Activated CD8-positive, alpha-beta T cell treated with anti-CD3 and anti-CD28 coated beads, Interleukin-2, amount 10 ng/mL, durations not matched to agents 7 days and 5 days (primary cell): Measurements from ENCODE around the gene NNT. TPM values are rescaled to one million over a fixed set of nuclear protein-coding genes. Genes with fewer than 3 reads are reported as not detected.
"Not testable (repeated sequence)": the region's sequence is repeated elsewhere in the genome, so short reads cannot be mapped to it uniquely, and the experiment has no call there.

Experiments used
- ATAC-seq: fragments of 150-1000 bp; cut with Tn5 transposase; one replicate; pipeline ENCODE4 v1.10.0; 2021; ENCODE audit warnings: moderate library complexity
- CTCF ChIA-PET: fragments of 350-600 bp; sonication (Branson Sonifier 250); formaldehyde crosslinking; loops from one replicate; lab custom pipeline; 2021; ENCODE audit warnings: antibody characterized with exemption; lab: Charles Lee
- POLR2A ChIA-PET: fragments of 350-600 bp; sonication (Branson Sonifier 250); formaldehyde crosslinking; loops from one replicate; lab custom pipeline; 2021; ENCODE audit warnings: antibody characterized with exemption; lab: Charles Lee
- DNase-seq: peaks from one replicate; pipeline ENCODE4 v3.0.0-alpha.2; 2020
- H3K27ac Mint-ChIP-seq: one replicate; pipeline ENCODE4 v1.8.0; 2021; ENCODE audit warnings: mild to moderate bottlenecking, mixed read lengths
- H3K27me3 Mint-ChIP-seq: one replicate; pipeline ENCODE4 v1.8.0; 2021; ENCODE audit warnings: low read depth, mixed read lengths
- H3K36me3 Mint-ChIP-seq: one replicate; pipeline ENCODE4 v1.8.0; 2021; ENCODE audit warnings: low read depth, mixed read lengths
- H3K4me1 Mint-ChIP-seq: one replicate; pipeline ENCODE4 v1.8.0; 2021; ENCODE audit warnings: low read depth, mixed read lengths
- H3K4me3 Mint-ChIP-seq: one replicate; pipeline ENCODE4 v1.8.0; 2021; ENCODE audit warnings: mild to moderate bottlenecking, mixed read lengths
- H3K9me3 Mint-ChIP-seq: one replicate; pipeline ENCODE4 v1.8.0; 2022; ENCODE audit warnings: mixed read lengths; ENCODE audit not compliant: insufficient read depth
- total RNA-seq, 2 experiments: library from RNA; stranded (reverse); gene quantifications; one replicate each; pipeline ENCODE4 v1.2.3, GENCODE V29; 2021

NNT gene
- 100 to 1,000 TPM; 103 to 104 TPM for total RNA-seq

GRCh38 chr5:43602461-43603343 lies at the start of gene NNT:
TSS of gene NNT (plus strand) at chr5:43603180. CDS start at chr5:43609196, 6,016 bp downstream.
- Mint-ChIP-seq H3K4me1 (peaks cover 51% of the 10 kb centered on the region), H3K4me3 (peak within 1 kb of the TSS; percentile 92), H3K27me3 (no peaks in the 10 kb centered on the region), H3K36me3 (peaks cover 37% of the 10 kb centered on the region), H3K27ac (peak within 1 kb of the TSS; percentile 90), H3K9me3 (no peaks in the 10 kb centered on the region)
- POLR2A ChIA-PET: interaction anchor here (0.6 to 2.7 kb wide), 10 partner anchors 9 to 652 kb away, joined by 3 to 37 read pairs (median 3); partner anchors contain the start of genes C5orf34 and TMEM267
- DNase-seq (peak; percentile 84), ATAC-seq (peak; percentile 92)
- CTCF ChIA-PET: interaction anchor here (0.9 to 1.7 kb wide), 7 partner anchors 11 to 213 kb away, joined by 3 to 11 read pairs (median 4); partner anchors contain the start of genes C5orf34 and TMEM267

GRCh38 chr5:43553381-43553780 lies 49.6 kb upstream of the NNT start:
- H3K27me3 Mint-ChIP-seq: no peaks in the 10 kb centered on the region
- POLR2A ChIA-PET: interaction anchor here (1.8 to 5.6 kb wide), 2 partner anchors 10 to 69 kb away, joined by 5 to 39 read pairs; partner anchors contain the start of gene TMEM267
- CTCF ChIA-PET: interaction anchor here (3.7 to 3.8 kb wide), 2 partner anchors 10 to 69 kb away, joined by 22 to 26 read pairs; partner anchors contain the start of gene TMEM267
- H3K4me3 Mint-ChIP-seq: no peak overlapping the region
- no peak for DNase-seq
- no peak overlapping the region for H3K27ac Mint-ChIP-seq
- H3K4me1 Mint-ChIP-seq: peaks cover 17% of the 10 kb centered on the region
- H3K36me3 Mint-ChIP-seq: peaks cover 15% of the 10 kb centered on the region
- ATAC-seq: no peak
- no peaks in the 10 kb centered on the region for H3K9me3 Mint-ChIP-seq

- H3K27me3 Mint-ChIP-seq: peaks cover 1% of the 10 kb centered on the region
- no peaks in the 10 kb centered on the region for H3K9me3 Mint-ChIP-seq
- H3K4me1 Mint-ChIP-seq: peaks cover 17% of the 10 kb centered on the region
- no peak overlapping the region for H3K4me3 Mint-ChIP-seq
- ChIA-PET POLR2A (interaction anchor here (0.6 to 5.6 kb wide), 5 partner anchors 44 to 604 kb away, joined by 3 to 39 read pairs (median 3); partner anchors contain the start of genes NNT and TMEM267), CTCF (interaction anchor here (1.0 to 3.8 kb wide), 9 partner anchors 11 to 129 kb away, joined by 3 to 26 read pairs (median 4); partner anchors contain the start of genes C5orf34 and TMEM267)
- DNase-seq: no peak
- peaks cover 10% of the 10 kb centered on the region for H3K36me3 Mint-ChIP-seq
- no peak overlapping the region for H3K27ac Mint-ChIP-seq
- no peak for ATAC-seq
Measured at GRCh38 chr5:43554497-43554896, 48.5 kb upstream of the NNT start.

DNA sequence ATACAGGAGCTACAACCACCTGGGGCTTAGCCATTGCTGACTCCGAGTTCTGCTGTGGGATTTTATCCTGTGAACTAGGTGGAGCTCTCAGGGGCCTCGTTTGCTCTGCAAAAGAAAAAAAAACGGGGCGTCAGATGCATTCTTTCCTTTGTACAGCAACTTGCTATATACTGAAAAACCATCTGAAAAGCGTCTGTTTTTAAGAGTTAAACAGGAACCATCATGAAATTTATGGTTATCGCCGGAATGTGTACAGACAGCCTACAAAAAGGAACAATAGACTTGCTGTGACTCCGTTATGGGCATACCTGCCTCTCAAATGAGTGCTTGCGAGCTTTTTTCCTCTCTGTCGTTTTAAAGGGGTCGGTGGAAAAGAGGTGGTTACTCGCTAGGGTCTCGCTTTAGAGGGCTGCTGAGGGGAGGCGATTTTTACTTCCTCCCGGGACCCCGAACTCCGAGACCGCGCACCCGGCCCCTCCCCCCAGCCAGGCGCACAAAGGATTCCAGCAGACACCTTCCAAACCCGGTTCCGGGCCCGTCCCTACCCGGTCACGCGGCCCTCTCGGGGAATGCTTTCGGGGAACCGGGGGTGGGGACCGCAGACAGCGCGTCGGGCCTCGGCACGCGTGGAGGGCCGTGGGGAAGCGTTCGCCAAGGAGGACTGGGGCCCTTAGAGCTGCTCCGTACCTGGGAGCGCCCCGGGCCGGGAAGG lies 46.9 kb upstream of the NNT start:
- Mint-ChIP-seq H3K36me3 (peaks cover 6% of the 10 kb centered on the region), H3K4me3 (peak overlapping the region; percentile 92), H3K27me3 (peaks cover 10% of the 10 kb centered on the region), H3K9me3 (no peaks in the 10 kb centered on the region), H3K4me1 (peaks cover 14% of the 10 kb centered on the region), H3K27ac (peak overlapping the region; percentile 89)
- ATAC-seq: no peak
- DNase-seq: peak; percentile 45
- ChIA-PET CTCF (interaction anchor here (0.7 to 3.8 kb wide), 10 partner anchors 12 to 131 kb away, joined by 3 to 26 read pairs (median 3); partner anchors contain the start of genes C5orf34, NNT and TMEM267), POLR2A (interaction anchor here (0.6 to 5.6 kb wide), 6 partner anchors 11 to 514 kb away, joined by 3 to 39 read pairs (median 4); partner anchors contain the start of genes HMGCS1, NNT and TMEM267)

DNA sequence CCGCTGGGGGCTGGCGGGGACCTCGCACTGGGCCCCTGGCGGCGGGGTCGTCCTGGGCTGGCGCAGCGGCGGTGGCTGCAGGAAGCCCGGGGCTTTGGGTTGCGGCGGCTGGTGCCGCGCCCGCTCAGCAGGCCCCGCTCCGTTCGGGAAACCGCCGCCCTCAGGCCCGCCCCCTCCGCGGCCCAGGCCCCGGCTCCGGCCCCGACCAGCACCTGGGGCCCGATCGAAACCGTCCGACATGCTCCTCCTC lies 46.4 kb upstream of the NNT start:
- ChIA-PET POLR2A (interaction anchor here (0.7 to 5.6 kb wide), 4 partner anchors 47 to 514 kb away, joined by 3 to 39 read pairs (median 9); partner anchors contain the start of genes HMGCS1, NNT and TMEM267), CTCF (interaction anchor here (0.7 to 3.8 kb wide), 3 partner anchors 13 to 72 kb away, joined by 3 to 26 read pairs (median 22); partner anchors contain the start of gene TMEM267)
- not testable (repeated sequence) for H3K36me3 Mint-ChIP-seq, DNase-seq, H3K27ac Mint-ChIP-seq, H3K9me3 Mint-ChIP-seq
- H3K27me3 Mint-ChIP-seq: peaks cover 13% of the 10 kb centered on the region
- H3K4me1 Mint-ChIP-seq: peaks cover 13% of the 10 kb centered on the region
- H3K4me3 Mint-ChIP-seq: peak overlapping the region; percentile 92
- ATAC-seq: peak; percentile 61

DNA sequence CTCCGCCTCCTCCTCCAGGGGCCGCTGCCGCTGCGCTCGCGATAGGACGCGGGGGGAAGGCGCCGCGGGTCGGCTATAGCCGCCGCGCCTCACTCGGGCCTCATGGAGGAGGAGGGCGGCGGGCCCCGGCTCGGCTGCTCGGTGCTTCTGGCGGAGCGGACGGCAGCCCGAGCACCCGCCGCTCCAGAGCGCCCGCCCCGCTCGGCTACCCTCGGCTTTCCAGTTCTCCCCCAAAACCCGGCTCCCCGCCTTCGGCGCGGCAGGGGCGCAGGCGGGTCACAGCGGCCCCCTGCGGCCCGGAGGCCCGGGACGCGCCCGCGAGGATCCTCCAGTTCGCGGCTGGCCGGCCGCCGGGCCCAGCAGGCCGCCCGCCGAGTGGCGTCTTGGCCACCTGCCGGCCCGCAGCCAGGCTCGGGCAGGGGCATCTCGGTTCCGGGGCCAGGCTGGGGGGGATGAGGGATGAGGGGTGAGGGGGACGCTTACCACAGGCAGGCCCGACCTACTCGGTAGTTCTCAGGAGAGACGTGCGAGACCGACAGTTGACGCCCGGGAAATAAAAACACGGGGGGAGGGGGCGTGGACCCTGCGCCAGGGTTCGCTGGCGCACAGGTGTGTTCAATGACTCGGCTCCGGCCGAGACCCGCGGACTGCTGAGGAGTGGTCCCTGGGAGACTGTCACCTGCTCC lies 46.0 kb upstream of the NNT start, which contains the start of gene PAIP1:
Gene PAIP1 (minus strand): TSS at position 221 of the 686 bp plus-strand sequence. CDS start 231 bp downstream, outside the sequence.
- CTCF ChIA-PET: interaction anchor here (0.9 to 3.8 kb wide), 4 partner anchors 13 to 74 kb away, joined by 3 to 26 read pairs (median 14); partner anchors contain the start of gene TMEM267
- peak within 1 kb of the TSS; percentile 92 for H3K4me3 Mint-ChIP-seq
- POLR2A ChIA-PET: interaction anchor here (0.6 to 5.6 kb wide), 4 partner anchors 46 to 652 kb away, joined by 3 to 39 read pairs (median 9); partner anchors contain the start of genes NNT and TMEM267
- H3K27me3 Mint-ChIP-seq: peaks cover 16% of the 10 kb centered on the region
- DNase-seq: peak; percentile 84
- peak within 1 kb of the TSS; percentile 94 for H3K27ac Mint-ChIP-seq
- H3K9me3 Mint-ChIP-seq: no peaks in the 10 kb centered on the region
- peaks cover 5% of the 10 kb centered on the region for H3K36me3 Mint-ChIP-seq
- peaks cover 13% of the 10 kb centered on the region for H3K4me1 Mint-ChIP-seq
- ATAC-seq: peak; percentile 92

DNA sequence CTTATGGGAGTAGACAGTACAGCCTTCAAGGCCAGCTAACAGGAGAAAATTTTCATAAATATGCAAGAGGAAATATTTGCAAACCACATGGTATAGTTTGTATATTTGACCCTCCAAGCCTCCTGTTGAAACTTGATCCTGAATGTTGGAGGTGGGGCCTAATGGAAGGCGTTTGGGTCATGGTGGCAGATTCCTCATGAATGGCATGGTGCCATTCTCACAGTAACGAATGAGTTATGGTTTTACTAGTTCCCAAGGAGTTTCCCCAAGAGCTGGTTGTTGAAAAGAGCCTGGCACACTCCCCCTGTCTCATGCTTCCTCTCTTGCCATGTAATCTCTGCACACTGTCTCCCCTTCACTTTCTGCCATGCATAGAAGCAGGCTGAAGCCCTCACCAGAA lies 42.9 kb upstream of the NNT start:
- H3K36me3 Mint-ChIP-seq: peaks cover 3% of the 10 kb centered on the region
- H3K4me3 Mint-ChIP-seq: no peak overlapping the region
- H3K9me3 Mint-ChIP-seq: no peaks in the 10 kb centered on the region
- no peak for ATAC-seq
- DNase-seq: no peak
- POLR2A ChIA-PET: no interaction called here
- CTCF ChIA-PET: interaction anchor here (1.6 kb wide), 2 partner anchors 72 to 76 kb away, joined by 5 to 6 read pairs; partner anchors contain the start of gene TMEM267
- no peak overlapping the region for H3K27ac Mint-ChIP-seq
- H3K27me3 Mint-ChIP-seq: peaks cover 16% of the 10 kb centered on the region
- peaks cover 10% of the 10 kb centered on the region for H3K4me1 Mint-ChIP-seq

DNA sequence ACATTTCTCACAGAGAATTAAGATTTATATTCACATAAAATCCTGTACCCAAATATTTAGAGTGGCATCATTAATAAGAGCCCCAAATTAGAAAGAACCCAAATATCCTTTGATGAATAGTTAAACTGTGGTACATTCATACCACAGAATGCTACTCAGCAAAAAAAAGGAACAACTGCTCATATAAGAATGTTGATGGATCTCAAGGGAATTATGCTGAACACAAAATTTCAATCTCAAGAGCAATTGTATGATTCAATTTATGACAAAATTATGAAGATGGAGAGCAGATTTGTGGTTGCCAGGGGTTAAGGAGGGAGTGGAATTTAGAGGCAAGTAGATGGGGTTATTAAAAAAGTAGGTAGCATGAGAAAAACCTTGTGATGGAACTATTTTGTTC lies 41.6 kb upstream of the NNT start:
- Mint-ChIP-seq H3K9me3 (no peaks in the 10 kb centered on the region), H3K4me3 (no peak overlapping the region), H3K27ac (no peak overlapping the region), H3K27me3 (peaks cover 16% of the 10 kb centered on the region), H3K4me1 (peaks cover 7% of the 10 kb centered on the region), H3K36me3 (no peaks in the 10 kb centered on the region)
- DNase-seq: no peak
- ChIA-PET POLR2A (no interaction called here), CTCF (no interaction called here)
- ATAC-seq: no peak

DNA sequence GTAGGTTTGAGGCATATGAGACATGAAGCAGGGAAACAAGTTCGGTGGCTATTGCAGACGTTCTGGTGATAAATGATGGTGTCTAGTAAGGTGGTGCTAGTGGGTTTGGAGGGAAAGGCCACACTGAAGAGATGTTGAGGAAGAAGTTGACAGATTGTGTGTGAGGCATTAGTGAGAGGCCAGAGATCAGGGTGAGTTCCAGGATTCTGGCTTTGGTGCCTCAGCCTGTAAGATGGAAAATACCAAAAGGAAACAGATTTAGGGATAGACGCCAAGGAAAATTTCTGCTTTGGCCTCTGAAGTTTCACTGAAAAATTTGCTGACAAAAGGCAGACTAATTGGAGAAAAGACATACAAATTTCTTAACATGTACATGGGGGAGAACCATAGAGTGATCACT lies 39.7 kb upstream of the NNT start:
- no peak for ATAC-seq
- H3K27me3 Mint-ChIP-seq: peaks cover 16% of the 10 kb centered on the region

GRCh38 chr5:43564289-43564850 lies 38.6 kb upstream of the NNT start:
- H3K9me3 Mint-ChIP-seq: no peaks in the 10 kb centered on the region
- no peaks in the 10 kb centered on the region for H3K36me3 Mint-ChIP-seq
- ATAC-seq: no peak
- CTCF ChIA-PET: no interaction called here
- no peaks in the 10 kb centered on the region for H3K4me1 Mint-ChIP-seq
- H3K4me3 Mint-ChIP-seq: no peak overlapping the region
- POLR2A ChIA-PET: no interaction called here
- peaks cover 16% of the 10 kb centered on the region for H3K27me3 Mint-ChIP-seq
- H3K27ac Mint-ChIP-seq: no peak overlapping the region
- no peak for DNase-seq

More for the DNA sequence above, 39.7 kb upstream of the NNT start:
- ChIA-PET POLR2A (no interaction called here), CTCF (no interaction called here)
- Mint-ChIP-seq H3K36me3 (no peaks in the 10 kb centered on the region), H3K4me1 (no peaks in the 10 kb centered on the region), H3K27ac (no peak overlapping the region), H3K9me3 (no peaks in the 10 kb centered on the region), H3K4me3 (no peak overlapping the region)
- DNase-seq: no peak
